ENCODE measurements around the gene ETFB. TPM values are rescaled to one million over a fixed set of nuclear protein-coding genes. Genes with fewer than 3 reads are reported as not detected.

Gene ETFB
- total and polyA plus RNA-seq, 5 experiments from 2014 or later: 46.2 to 104 (median 85.8) TPM

Other genes with a start within 250 kb of the ETFB start
- gene SIGLEC9, start 241.5 kb downstream of the ETFB start, total RNA-seq: 1 to 10 TPM; 1.3 to 2.4 TPM
- 1 to 10 TPM in 1 of 3 donors, under 1 TPM in 2; 0.32 to 1.5 (median 0.83) TPM for gene SIGLEC9, start 241.5 kb downstream of the ETFB start, polyA plus RNA-seq
- not detected for gene SIGLEC7, start 224.1 kb downstream of the ETFB start, total RNA-seq
- under 1 TPM in 1 of 3 donors, not detected in 2; 0.68 TPM for gene SIGLEC7, start 224.1 kb downstream of the ETFB start, polyA plus RNA-seq
- under 1 TPM in 1 of 2 experiments, not detected in 1; 0.73 TPM for gene CD33, start 141.3 kb downstream of the ETFB start, total RNA-seq
- gene CD33, start 141.3 kb downstream of the ETFB start, polyA plus RNA-seq: under 1 TPM in 1 of 3 donors, not detected in 2; 0.16 TPM
- gene SIGLECL1, start 115.3 kb downstream of the ETFB start, total RNA-seq: not detected
- gene SIGLECL1, start 115.3 kb downstream of the ETFB start, polyA plus RNA-seq: not detected
- gene IGLON5, start 54.7 kb downstream of the ETFB start, total RNA-seq: not detected
- not detected for gene IGLON5, start 54.7 kb downstream of the ETFB start, polyA plus RNA-seq
- under 1 TPM; 0.11 to 0.60 TPM for gene VSIG10L, start 24.2 kb downstream of the ETFB start, total RNA-seq
- gene VSIG10L, start 24.2 kb downstream of the ETFB start, polyA plus RNA-seq: under 1 TPM in 2 of 3 donors, not detected in 1; 0.10 to 0.21 TPM
- gene CLDND2, start 2.6 kb upstream of the ETFB start, total RNA-seq: 1 to 10 TPM in 1 of 2 experiments, under 1 TPM in 1; 0.73 to 1.7 TPM
- gene CLDND2, start 2.6 kb upstream of the ETFB start, polyA plus RNA-seq: not detected
- gene NKG7, start 6.3 kb upstream of the ETFB start, total RNA-seq: 1 to 10 TPM; 3.8 to 5.6 TPM
- gene NKG7, start 6.3 kb upstream of the ETFB start, polyA plus RNA-seq: 1,000 to 10,000 TPM in 1 of 3 donors, 10 to 100 TPM in 2; 41.7 to 1,629 (median 63.8) TPM
- gene LIM2, start 21.6 kb upstream of the ETFB start, total RNA-seq: not detected
- gene LIM2, start 21.6 kb upstream of the ETFB start, polyA plus RNA-seq: under 1 TPM in 1 of 3 donors, not detected in 2; 0.68 TPM
- gene C19orf84, start 24.2 kb upstream of the ETFB start, total RNA-seq: not detected
- not detected for gene C19orf84, start 24.2 kb upstream of the ETFB start, polyA plus RNA-seq
- 1 to 10 TPM in 1 of 2 experiments, under 1 TPM in 1; 0.68 to 1.2 TPM for gene SIGLEC10, start 51.3 kb upstream of the ETFB start, total RNA-seq
- gene SIGLEC10, start 51.3 kb upstream of the ETFB start, polyA plus RNA-seq: under 1 TPM; 0.06 to 0.24 (median 0.13) TPM
- not detected for gene SIGLEC8, start 92.1 kb upstream of the ETFB start, total RNA-seq
- not detected for gene SIGLEC8, start 92.1 kb upstream of the ETFB start, polyA plus RNA-seq
- gene CEACAM18, start 112.2 kb upstream of the ETFB start, total RNA-seq: not detected
- gene CEACAM18, start 112.2 kb upstream of the ETFB start, polyA plus RNA-seq: not detected
- not detected for gene SIGLEC12, start 135.4 kb upstream of the ETFB start, total RNA-seq
- gene SIGLEC12, start 135.4 kb upstream of the ETFB start, polyA plus RNA-seq: under 1 TPM in 1 of 3 donors, not detected in 2; 0.31 TPM
- under 1 TPM in 1 of 2 experiments, not detected in 1; 0.26 TPM for gene SIGLEC6, start 165.3 kb upstream of the ETFB start, total RNA-seq
- gene SIGLEC6, start 165.3 kb upstream of the ETFB start, polyA plus RNA-seq: not detected
- 10 to 100 TPM; 17.0 to 21.0 TPM for gene ZNF175, start 204.9 kb upstream of the ETFB start, total RNA-seq
- 1 to 10 TPM; 1.9 to 3.7 (median 2.8) TPM for gene ZNF175, start 204.9 kb upstream of the ETFB start, polyA plus RNA-seq